ENCODE results near the gene GHR. TPM values are rescaled to one million over a fixed set of nuclear protein-coding genes. Genes with fewer than 3 reads are reported as not detected.

The GHR gene
- total RNA-seq, 2 experiments from 2014 or later, result not detected

DNA sequence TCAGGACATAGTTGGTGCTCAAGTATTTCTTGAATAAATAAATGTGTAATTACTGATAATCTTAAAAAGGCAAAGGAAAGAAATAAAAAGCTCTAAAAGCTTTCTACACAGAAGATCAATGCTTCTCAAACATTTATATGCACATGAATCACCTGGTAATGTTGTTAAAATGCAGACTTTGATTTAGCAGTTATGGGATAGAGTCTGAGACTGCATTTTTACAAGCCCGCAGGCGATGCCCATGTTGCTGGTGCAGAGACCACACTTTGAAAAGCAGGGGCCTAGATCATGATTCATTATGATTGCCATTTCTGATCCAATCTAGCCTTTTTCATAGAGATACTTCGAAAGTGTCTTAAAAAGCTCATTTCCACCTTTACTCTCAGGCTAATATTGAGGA lies 329.9 kb downstream of the GHR start:
- Histone ChIP-seq H3K36me3 (ENCODE audit: insufficient read depth, low read length) (no peaks in the 10 kb centered on the region), H3K9me3 (ENCODE audit: low read length) (no peaks in the 10 kb centered on the region), H3K79me2 (ENCODE audit: insufficient read depth, low read depth, low read length) (no peaks in the 10 kb centered on the region), H4K20me1 (ENCODE audit: insufficient read depth, low read length) (no peaks in the 10 kb centered on the region), H3K27ac (ENCODE audit: low read depth, low read length, poor library complexity, severe bottlenecking) (no peak overlapping the region), H2AFZ (ENCODE audit: low read length) (no peak overlapping the region), H3K4me2 (ENCODE audit: low read length) (no peak overlapping the region), H3K9me2 (ENCODE audit: insufficient read depth, low read length) (no peaks in the 10 kb centered on the region), H3K4me1 (ENCODE audit: insufficient read depth, low read length, poor library complexity, severe bottlenecking) (no peaks in the 10 kb centered on the region), H3K4me3 (ENCODE audit: low read depth, low read length, poor library complexity, severe bottlenecking) (no peak overlapping the region)
- ChIA-PET POLR2A (no interaction called here), CTCF (ENCODE audit: unreplicated experiment) (no interaction called here)
- no TSS peak for BruUV-seq (replicated peaks)
- intact Hi-C loops (cut with micrococcal nuclease; ENCODE audit: unreplicated experiment), result no loop called here
- no peak for DNase-seq (ENCODE audit: low spot score)
- no peak for TF ChIP-seq EZH2phosphoT487 (IDR thresholded peaks at IDR 0.05; ENCODE audit: borderline replicate concordance, low read depth, low read length)

DNA sequence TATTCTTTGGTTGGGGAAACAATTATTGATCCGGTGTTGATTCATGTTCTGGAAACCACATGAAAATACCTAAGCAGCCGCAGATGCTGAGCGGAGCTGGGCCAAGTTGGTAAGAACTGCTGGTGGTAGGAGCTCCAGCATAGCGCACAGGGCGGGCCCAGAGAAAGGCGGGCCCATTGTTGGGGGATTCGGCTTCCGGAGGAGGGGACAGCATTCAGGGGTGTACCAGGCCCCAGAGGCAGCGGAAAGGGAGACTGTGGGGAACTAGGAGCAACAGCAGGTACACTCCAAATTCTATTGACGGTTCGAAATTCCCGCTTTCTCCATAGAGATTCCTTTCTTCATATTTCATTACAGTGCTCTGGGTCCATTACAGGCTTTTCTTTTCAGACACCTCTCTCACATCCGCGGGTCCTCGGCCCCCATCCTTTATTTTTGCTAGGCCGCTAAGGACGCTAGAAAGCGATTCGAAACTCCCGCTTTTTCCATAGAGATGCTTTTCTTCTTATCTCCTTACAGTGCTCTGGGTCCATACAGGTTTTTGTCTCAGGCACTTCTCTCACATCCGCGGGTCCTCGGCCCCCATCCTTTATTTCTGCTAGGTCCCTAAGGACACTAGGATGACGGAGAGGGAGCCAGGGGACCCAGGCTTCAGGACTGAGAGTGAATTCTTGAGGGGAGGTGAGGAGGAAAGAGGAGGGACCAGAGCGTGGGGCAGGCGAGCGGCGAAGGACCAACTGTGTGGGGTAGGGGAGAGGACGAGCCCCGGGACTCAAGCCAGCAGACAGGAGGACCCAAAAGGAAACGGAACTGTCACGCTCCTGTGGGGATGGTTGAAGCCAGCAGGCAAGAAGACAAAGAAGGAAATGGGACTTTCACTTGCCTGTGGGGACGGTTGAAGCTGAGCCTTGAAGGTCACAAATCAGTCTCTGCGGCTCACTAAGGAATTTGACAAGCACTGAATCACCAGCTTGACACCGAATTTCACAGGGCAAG lies 333.7 kb downstream of the GHR start, which contains the start of gene CCDC152:
Gene CCDC152 (plus strand): TSS at position 213 of the 996 bp plus-strand sequence. CDS start 2,304 bp downstream, outside the sequence.
- DNase-seq (ENCODE audit: low spot score), result no peak
- Histone ChIP-seq H3K36me3 (ENCODE audit: insufficient read depth, low read length) (no peaks in the 10 kb centered on the region), H3K27ac (ENCODE audit: low read depth, low read length, poor library complexity, severe bottlenecking) (no peak within 1 kb of the TSS), H3K79me2 (ENCODE audit: insufficient read depth, low read depth, low read length) (no peaks in the 10 kb centered on the region), H3K4me1 (ENCODE audit: insufficient read depth, low read length, poor library complexity, severe bottlenecking) (no peaks in the 10 kb centered on the region), H3K4me2 (ENCODE audit: low read length) (no peak within 1 kb of the TSS), H3K4me3 (ENCODE audit: low read depth, low read length, poor library complexity, severe bottlenecking) (no peak within 1 kb of the TSS), H4K20me1 (ENCODE audit: insufficient read depth, low read length) (no peaks in the 10 kb centered on the region), H2AFZ (ENCODE audit: low read length) (no peak within 1 kb of the TSS), H3K9me2 (ENCODE audit: insufficient read depth, low read length) (no peaks in the 10 kb centered on the region), H3K9me3 (ENCODE audit: low read length) (no peaks in the 10 kb centered on the region)
- ChIA-PET CTCF (ENCODE audit: unreplicated experiment) (no interaction called here), POLR2A (no interaction called here)
- intact Hi-C loops (cut with micrococcal nuclease; ENCODE audit: unreplicated experiment), result no loop called here
- TF ChIP-seq, protein P1, sequence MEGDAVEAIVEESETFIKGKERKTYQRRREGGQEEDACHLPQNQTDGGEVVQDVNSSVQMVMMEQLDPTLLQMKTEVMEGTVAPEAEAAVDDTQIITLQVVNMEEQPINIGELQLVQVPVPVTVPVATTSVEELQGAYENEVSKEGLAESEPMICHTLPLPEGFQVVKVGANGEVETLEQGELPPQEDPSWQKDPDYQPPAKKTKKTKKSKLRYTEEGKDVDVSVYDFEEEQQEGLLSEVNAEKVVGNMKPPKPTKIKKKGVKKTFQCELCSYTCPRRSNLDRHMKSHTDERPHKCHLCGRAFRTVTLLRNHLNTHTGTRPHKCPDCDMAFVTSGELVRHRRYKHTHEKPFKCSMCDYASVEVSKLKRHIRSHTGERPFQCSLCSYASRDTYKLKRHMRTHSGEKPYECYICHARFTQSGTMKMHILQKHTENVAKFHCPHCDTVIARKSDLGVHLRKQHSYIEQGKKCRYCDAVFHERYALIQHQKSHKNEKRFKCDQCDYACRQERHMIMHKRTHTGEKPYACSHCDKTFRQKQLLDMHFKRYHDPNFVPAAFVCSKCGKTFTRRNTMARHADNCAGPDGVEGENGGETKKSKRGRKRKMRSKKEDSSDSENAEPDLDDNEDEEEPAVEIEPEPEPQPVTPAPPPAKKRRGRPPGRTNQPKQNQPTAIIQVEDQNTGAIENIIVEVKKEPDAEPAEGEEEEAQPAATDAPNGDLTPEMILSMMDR (conservative IDR thresholded peaks at IDR 0.05; ENCODE audit: low read length), result no peak
- TF ChIP-seq EZH2phosphoT487 (IDR thresholded peaks at IDR 0.05; ENCODE audit: borderline replicate concordance, low read depth, low read length), result no peak
- no TSS peak for BruUV-seq (replicated peaks)

DNA sequence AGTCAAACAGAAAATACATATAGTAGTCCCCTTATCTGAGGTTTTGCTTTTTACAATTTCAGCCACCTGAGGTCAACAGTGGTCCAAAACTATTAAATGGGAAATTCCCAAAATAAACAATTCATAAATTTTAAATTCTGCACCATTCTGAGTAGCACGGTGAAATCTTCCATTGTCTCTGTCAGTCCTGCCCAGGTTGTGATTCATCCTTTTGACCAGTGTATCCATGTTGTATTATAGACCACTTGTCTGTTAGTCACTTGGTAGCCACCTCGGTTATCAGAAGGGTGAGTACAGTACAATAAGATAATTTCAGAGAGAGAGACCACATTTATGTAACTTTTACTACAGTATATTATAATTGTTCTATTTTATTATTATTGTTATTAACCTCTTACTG lies 336.2 kb downstream of the GHR start:
- H4K20me1 ChIP-seq (ENCODE audit: insufficient read depth, low read length), result no peaks in the 10 kb centered on the region
- DNase-seq (ENCODE audit: low spot score), result no peak
- H3K4me2 ChIP-seq (ENCODE audit: low read length), result no peak overlapping the region
- no peak overlapping the region for H3K4me3 ChIP-seq (ENCODE audit: low read depth, low read length, poor library complexity, severe bottlenecking)
- H3K36me3 ChIP-seq (ENCODE audit: insufficient read depth, low read length), result no peaks in the 10 kb centered on the region
- no peaks in the 10 kb centered on the region for H3K4me1 ChIP-seq (ENCODE audit: insufficient read depth, low read length, poor library complexity, severe bottlenecking)
- CTCF ChIA-PET (ENCODE audit: unreplicated experiment), result no interaction called here
- no peaks in the 10 kb centered on the region for H3K79me2 ChIP-seq (ENCODE audit: insufficient read depth, low read depth, low read length)
- no peaks in the 10 kb centered on the region for H3K9me2 ChIP-seq (ENCODE audit: insufficient read depth, low read length)
- H2AFZ ChIP-seq (ENCODE audit: low read length), result no peak overlapping the region
- TF ChIP-seq EZH2phosphoT487 (IDR thresholded peaks at IDR 0.05; ENCODE audit: borderline replicate concordance, low read depth, low read length), result no peak
- no peaks in the 10 kb centered on the region for H3K9me3 ChIP-seq (ENCODE audit: low read length)
- intact Hi-C loops (cut with micrococcal nuclease; ENCODE audit: unreplicated experiment), result no loop called here
- BruUV-seq (replicated peaks), result no TSS peak
- POLR2A ChIA-PET, result no interaction called here
- H3K27ac ChIP-seq (ENCODE audit: low read depth, low read length, poor library complexity, severe bottlenecking), result no peak overlapping the region
